Measurements from ENCODE around the gene USP49. TPM values are rescaled to one million over a fixed set of nuclear protein-coding genes. Genes with fewer than 3 reads are reported as not detected.

Gene USP49
- total and polyA plus RNA-seq, 2 of the 4 experiments (the other 2 are of a cell fraction), result 1.4 to 2.1 TPM

GRCh38 chr6:41900861-41901260 is 5.7 kb upstream of the USP49 start:
- Histone ChIP-seq H2BK15ac (ENCODE audit: low read depth, low read length) (no peak overlapping the region), H3K27me3 (ENCODE audit: control insufficient read depth, insufficient read depth, low read length) (no peaks in the 10 kb centered on the region), H3K9me1 (ENCODE audit: insufficient read depth, low read length) (no peaks in the 10 kb centered on the region; the same call in 1 of the 2 replicates), H3K9ac (ENCODE audit: low read depth, low read length) (no peak overlapping the region), H2AFZ (replicated peaks; ENCODE audit: low read length, poor library complexity) (no peak overlapping the region), H4K91ac (ENCODE audit: insufficient read depth, low read depth, low read length) (no peak overlapping the region), H3K4me1 (ENCODE audit: control insufficient read depth, insufficient read depth, low read length) (no peaks in the 10 kb centered on the region), H2AK5ac (ENCODE audit: low read depth, low read length) (no peak overlapping the region), H2BK5ac (ENCODE audit: low read depth, low read length, poor library complexity, severe bottlenecking) (no peak overlapping the region), H3K23ac (ENCODE audit: low read depth, low read length) (no peak overlapping the region), H2BK120ac (ENCODE audit: low read depth, low read length) (no peak overlapping the region), H3K56ac (ENCODE audit: extremely low read depth, insufficient read depth, low read length) (no peak overlapping the region), H3K14ac (replicated peaks; ENCODE audit: low read depth, low read length) (no peak overlapping the region), H4K20me1 (ENCODE audit: insufficient read depth, low read length) (no peaks in the 10 kb centered on the region; the same call in 1 of the 2 replicates), H3K4me3 (ENCODE audit: insufficient read depth, low read depth, low read length) (no peak overlapping the region), H3K36me3 (ENCODE audit: control insufficient read depth, insufficient read depth, low read length) (peaks cover 21% of the 10 kb centered on the region), H4K8ac (ENCODE audit: low read depth in 2 of 2, low read length in 2 of 2) (no peak overlapping the region), H3K18ac (ENCODE audit: low read depth, low read length) (no peak overlapping the region), H2AK9ac (replicated peaks; ENCODE audit: low read depth, low read length, poor library complexity) (no peak overlapping the region), H4K5ac (ENCODE audit: low read depth, low read length) (no peak overlapping the region), H3K9me3 (ENCODE audit: control insufficient read depth, insufficient read depth, low read length) (no peaks in the 10 kb centered on the region), H3K4me2 (ENCODE audit: low read depth, low read length) (no peak overlapping the region), H3K4ac (ENCODE audit: low read depth, low read length) (no peak overlapping the region), H3K27ac (ENCODE audit: insufficient read depth, low read length) (no peak overlapping the region), H2BK20ac (ENCODE audit: low read depth, low read length) (no peak overlapping the region), H3K79me1 (ENCODE audit: low read depth in 1 of 2, low read length in 2 of 2) (peaks cover 4 to 19% of the 10 kb centered on the region in 2 experiments; a peak in 3 of 4 replicates)
- POLR2A ChIA-PET (ENCODE audit: unreplicated experiment), result no interaction called here
- dilution Hi-C loops (cut with HindIII; ENCODE audit: low sequenced_read_pairs, unreplicated experiment) (no loop called here), in situ Hi-C loops (cut with MboI; ENCODE audit: low sequenced_read_pairs) (no loop called here), intact Hi-C loops (cut with micrococcal nuclease) (no loop called here)
- TF ChIP-seq MAFK (IDR thresholded peaks at IDR 0.05; ENCODE audit: low read depth, low read length) (no peak), CEBPB (IDR thresholded peaks at IDR 0.05; ENCODE audit: low read depth, low read length) (no peak), BHLHE40 (IDR thresholded peaks at IDR 0.05; ENCODE audit: low read depth, low read length) (no peak), POLR2A (IDR thresholded peaks at IDR 0.05; ENCODE audit: low read depth, low read length) (no peak), CHD1 (IDR thresholded peaks at IDR 0.05; ENCODE audit: low read depth, low read length) (no peak), FOS (IDR thresholded peaks at IDR 0.05; ENCODE audit: low read depth, low read length) (no peak), SMC3 (IDR thresholded peaks at IDR 0.05; ENCODE audit: low read depth, low read length) (no peak), NFE2L2 (IDR thresholded peaks at IDR 0.05; ENCODE audit: low read depth, low read length) (no peak), MAZ (IDR thresholded peaks at IDR 0.05; ENCODE audit: borderline replicate concordance, low read depth, low read length) (no peak), RFX5 (IDR thresholded peaks at IDR 0.05; ENCODE audit: low read depth, low read length) (no peak), RCOR1 (IDR thresholded peaks at IDR 0.05; ENCODE audit: insufficient replicate concordance, low read length) (no peak), MXI1 (IDR thresholded peaks at IDR 0.05; ENCODE audit: borderline replicate concordance, low read depth, low read length) (no peak), RAD21 (IDR thresholded peaks at IDR 0.05; ENCODE audit: low read length) (no peak)
- TF ChIP-seq, protein P1, sequence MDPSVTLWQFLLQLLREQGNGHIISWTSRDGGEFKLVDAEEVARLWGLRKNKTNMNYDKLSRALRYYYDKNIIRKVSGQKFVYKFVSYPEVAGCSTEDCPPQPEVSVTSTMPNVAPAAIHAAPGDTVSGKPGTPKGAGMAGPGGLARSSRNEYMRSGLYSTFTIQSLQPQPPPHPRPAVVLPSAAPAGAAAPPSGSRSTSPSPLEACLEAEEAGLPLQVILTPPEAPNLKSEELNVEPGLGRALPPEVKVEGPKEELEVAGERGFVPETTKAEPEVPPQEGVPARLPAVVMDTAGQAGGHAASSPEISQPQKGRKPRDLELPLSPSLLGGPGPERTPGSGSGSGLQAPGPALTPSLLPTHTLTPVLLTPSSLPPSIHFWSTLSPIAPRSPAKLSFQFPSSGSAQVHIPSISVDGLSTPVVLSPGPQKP (IDR thresholded peaks at IDR 0.05; ENCODE audit: borderline replicate concordance, low read depth, low read length), result no peak
- TF ChIP-seq, protein P2, sequence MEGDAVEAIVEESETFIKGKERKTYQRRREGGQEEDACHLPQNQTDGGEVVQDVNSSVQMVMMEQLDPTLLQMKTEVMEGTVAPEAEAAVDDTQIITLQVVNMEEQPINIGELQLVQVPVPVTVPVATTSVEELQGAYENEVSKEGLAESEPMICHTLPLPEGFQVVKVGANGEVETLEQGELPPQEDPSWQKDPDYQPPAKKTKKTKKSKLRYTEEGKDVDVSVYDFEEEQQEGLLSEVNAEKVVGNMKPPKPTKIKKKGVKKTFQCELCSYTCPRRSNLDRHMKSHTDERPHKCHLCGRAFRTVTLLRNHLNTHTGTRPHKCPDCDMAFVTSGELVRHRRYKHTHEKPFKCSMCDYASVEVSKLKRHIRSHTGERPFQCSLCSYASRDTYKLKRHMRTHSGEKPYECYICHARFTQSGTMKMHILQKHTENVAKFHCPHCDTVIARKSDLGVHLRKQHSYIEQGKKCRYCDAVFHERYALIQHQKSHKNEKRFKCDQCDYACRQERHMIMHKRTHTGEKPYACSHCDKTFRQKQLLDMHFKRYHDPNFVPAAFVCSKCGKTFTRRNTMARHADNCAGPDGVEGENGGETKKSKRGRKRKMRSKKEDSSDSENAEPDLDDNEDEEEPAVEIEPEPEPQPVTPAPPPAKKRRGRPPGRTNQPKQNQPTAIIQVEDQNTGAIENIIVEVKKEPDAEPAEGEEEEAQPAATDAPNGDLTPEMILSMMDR (conservative IDR thresholded peaks at IDR 0.05; ENCODE audit: low read depth, low read length), result no peak
- TF ChIP-seq, protein P3, sequence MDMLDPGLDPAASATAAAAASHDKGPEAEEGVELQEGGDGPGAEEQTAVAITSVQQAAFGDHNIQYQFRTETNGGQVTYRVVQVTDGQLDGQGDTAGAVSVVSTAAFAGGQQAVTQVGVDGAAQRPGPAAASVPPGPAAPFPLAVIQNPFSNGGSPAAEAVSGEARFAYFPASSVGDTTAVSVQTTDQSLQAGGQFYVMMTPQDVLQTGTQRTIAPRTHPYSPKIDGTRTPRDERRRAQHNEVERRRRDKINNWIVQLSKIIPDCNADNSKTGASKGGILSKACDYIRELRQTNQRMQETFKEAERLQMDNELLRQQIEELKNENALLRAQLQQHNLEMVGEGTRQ (IDR thresholded peaks at IDR 0.05; ENCODE audit: low read depth, low read length), result no peak
- CTCF ChIA-PET, result no interaction called here
- no CpG with 5 or more reads among the region's 1 CpG for WGBS, 2 experiments (ENCODE audit: extremely low coverage in 2 of 2, insufficient read length in 1 of 2)
- ATAC-seq (ENCODE audit: low read depth) (no peak), DNase-seq (no peak)
- no TSS peak for BruUV-seq (replicated peaks)

All from IMR-90 (cell line).